ENCODE data around the gene F2RL2. TPM values are rescaled to one million over a fixed set of nuclear protein-coding genes. Genes with fewer than 3 reads are reported as not detected.

Gene F2RL2
- polyA plus RNA-seq, 1 donor from 2014 or later = not detected

GRCh38 chr5:76594107-76594506 is 29.1 kb downstream of the F2RL2 start:
- Histone ChIP-seq H3K4me3 (ENCODE audit: low read length) (no peak overlapping the region), H2AFZ (ENCODE audit: low read depth, low read length) (no peak overlapping the region), H3K36me3 (ENCODE audit: insufficient read depth, low read length) (no peaks in the 10 kb centered on the region), H3K9ac (ENCODE audit: low read length) (no peak overlapping the region), H3K9me2 (ENCODE audit: insufficient read depth, low read length) (no peaks in the 10 kb centered on the region), H4K20me1 (ENCODE audit: insufficient read depth) (no peaks in the 10 kb centered on the region), H3K9me3 (ENCODE audit: low read length) (no peaks in the 10 kb centered on the region), H3K79me2 (replicated peaks; ENCODE audit: insufficient read depth, low read length) (no peaks in the 10 kb centered on the region), H3K4me2 (ENCODE audit: low read length) (no peak overlapping the region), H3K27ac (ENCODE audit: low read length) (no peak overlapping the region), H3K27me3 (ENCODE audit: insufficient read depth, low read depth, low read length) (no peaks in the 10 kb centered on the region), H3F3A (ENCODE audit: insufficient read depth, low read length, poor library complexity, severe bottlenecking) (no peaks in the 10 kb centered on the region)
- no peak for TF ChIP-seq REST (IDR thresholded peaks at IDR 0.05; ENCODE audit: borderline replicate concordance)
- no peak for TF ChIP-seq MXI1 (conservative IDR thresholded peaks at IDR 0.05; ENCODE audit: poor library complexity, severe bottlenecking)

GRCh38 chr5:76592692-76593091 is 30.5 kb downstream of the F2RL2 start:
- no peaks in the 10 kb centered on the region for H3K36me3 ChIP-seq (ENCODE audit: insufficient read depth, low read length)
- no peaks in the 10 kb centered on the region for H3K27me3 ChIP-seq (ENCODE audit: insufficient read depth, low read depth, low read length)
- no peak overlapping the region for H2AFZ ChIP-seq (ENCODE audit: low read depth, low read length)
- H3K9me2 ChIP-seq (ENCODE audit: insufficient read depth, low read length) = no peaks in the 10 kb centered on the region
- no peaks in the 10 kb centered on the region for H4K20me1 ChIP-seq (ENCODE audit: insufficient read depth)
- TF ChIP-seq EZH2 (IDR thresholded peaks at IDR 0.05; ENCODE audit: borderline replicate concordance, insufficient read depth, low read length, poor library complexity, severe bottlenecking) (no peak), MXI1 (conservative IDR thresholded peaks at IDR 0.05; ENCODE audit: poor library complexity, severe bottlenecking) (no peak), RAD21 (conservative IDR thresholded peaks at IDR 0.05) (no peak), EP300 (conservative IDR thresholded peaks at IDR 0.05; ENCODE audit: poor library complexity, severe bottlenecking) (no peak), REST (IDR thresholded peaks at IDR 0.05; ENCODE audit: borderline replicate concordance) (no peak), CTCF (IDR thresholded peaks at IDR 0.05; ENCODE audit: poor library complexity, severe bottlenecking) (no peak), TAF1 (IDR thresholded peaks at IDR 0.05; ENCODE audit: low read depth) (no peak), SMC3 (conservative IDR thresholded peaks at IDR 0.05; ENCODE audit: poor library complexity) (no peak), POLR2AphosphoS5 (IDR thresholded peaks at IDR 0.05) (no peak)
- no peaks in the 10 kb centered on the region for H3K79me2 ChIP-seq (replicated peaks; ENCODE audit: insufficient read depth, low read length)
- no peak overlapping the region for H3K9ac ChIP-seq (ENCODE audit: low read length)
- no peak overlapping the region for H3K27ac ChIP-seq (ENCODE audit: low read length)
- H3K9me3 ChIP-seq (ENCODE audit: low read length) = no peaks in the 10 kb centered on the region
- no peaks in the 10 kb centered on the region for H3F3A ChIP-seq (ENCODE audit: insufficient read depth, low read length, poor library complexity, severe bottlenecking)
- no peak overlapping the region for H3K4me2 ChIP-seq (ENCODE audit: low read length)
- no peak overlapping the region for H3K4me3 ChIP-seq (ENCODE audit: low read length)

Measured in neural cell (in vitro differentiated cells).